ENCODE results near the gene SASS6.

DNA sequence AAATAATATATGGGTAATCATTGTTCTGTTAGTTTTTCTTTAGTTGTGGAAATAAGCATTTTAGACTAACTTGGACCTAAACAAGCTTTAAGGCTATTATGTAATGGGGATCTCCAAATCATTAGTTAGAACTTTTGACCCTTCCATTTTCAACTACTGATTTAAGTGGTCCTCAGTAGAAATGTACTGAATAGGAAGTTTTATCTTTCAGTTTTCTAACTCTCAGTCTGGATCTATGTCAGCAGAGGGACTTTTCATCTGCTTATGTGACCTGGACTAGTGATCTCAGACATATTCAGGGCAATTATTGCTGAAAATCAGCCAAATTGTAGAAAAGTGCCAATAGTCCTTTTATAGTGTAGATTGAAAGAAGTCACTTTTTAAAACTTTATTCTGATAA is 56.0 kb downstream of the SASS6 start:
- no peak for TF ChIP-seq EZH2phosphoT487 (IDR thresholded peaks at IDR 0.05; ENCODE audit: borderline replicate concordance, low read depth, low read length)
- TF ChIP-seq CTCF (conservative IDR thresholded peaks at IDR 0.05; ENCODE audit: low read length), result no peak
